Liver (tissue), 9 donors: ENCODE data around the gene RNF215. TPM values are rescaled to one million over a fixed set of nuclear protein-coding genes. Genes with fewer than 3 reads are reported as not detected.

ENCODE experiments used
- DNase-seq: peaks from one replicate; pipeline ENCODE4 v3.0.0-alpha.2; 2017; ENCODE audit warnings: low spot score
- H3K27ac ChIP-seq, 2 donors: one replicate each; pipeline ENCODE4 v1.7.0; 2013; ENCODE audit warnings: inconsistent platforms in 2 of 2, low read length in 2 of 2, control low read depth in 1 of 2, low read depth in 1 of 2, mild to moderate bottlenecking in 1 of 2
- H3K27me3 ChIP-seq, 4 donors: one replicate each; pipeline versions ENCODE4 v1.6.1 to v1.7.0; 2013; ENCODE audit warnings: low read length in 3 of 4, inconsistent platforms in 1 of 4, mild to moderate bottlenecking in 1 of 4, moderate library complexity in 1 of 4; ENCODE audit not compliant: control insufficient read depth in 4 of 4, insufficient read depth in 4 of 4
- H3K36me3 ChIP-seq, 4 donors: one replicate each; pipeline versions ENCODE4 v1.6.1 to v1.7.0; 2013; ENCODE audit warnings: low read length in 3 of 4, mild to moderate bottlenecking in 3 of 4, low read depth in 1 of 4, moderate library complexity in 1 of 4; ENCODE audit not compliant: control insufficient read depth in 4 of 4, insufficient read depth in 3 of 4
- H3K4me1 ChIP-seq, 4 donors: one replicate each; pipeline versions ENCODE4 v1.6.1 to v1.7.0; 2013; ENCODE audit warnings: low read length in 3 of 4, mild to moderate bottlenecking in 3 of 4, moderate library complexity in 1 of 4; ENCODE audit not compliant: control insufficient read depth in 4 of 4, insufficient read depth in 4 of 4
- H3K4me3 ChIP-seq, 3 donors: one replicate each; pipeline versions ENCODE4 v1.6.1 to v1.7.0; 2013; ENCODE audit warnings: low read length in 3 of 3, control low read depth in 1 of 3, low read depth in 1 of 3, mild to moderate bottlenecking in 1 of 3
- H3K9ac ChIP-seq, 2 donors: one replicate each; pipeline ENCODE4 v1.7.0; 2013; ENCODE audit warnings: low read length in 2 of 2, mild to moderate bottlenecking in 2 of 2, moderate library complexity in 2 of 2, control low read depth in 1 of 2, low read depth in 1 of 2
- H3K9me3 ChIP-seq, 4 donors: one replicate each; pipeline versions ENCODE4 v1.6.1 to v1.7.0; 2013; ENCODE audit warnings: low read length in 3 of 4; ENCODE audit not compliant: control insufficient read depth in 4 of 4
- EGR1 ChIP-seq, 2 donors: IDR thresholded peaks; 2 replicates each; pipeline ENCODE4 v1.6.1; 2016 to 2018; ENCODE audit warnings: antibody characterized with exemption in 2 of 2, low read depth in 2 of 2
- FOXA2 ChIP-seq: IDR thresholded peaks from 2 replicates; pipeline ENCODE4 v1.6.1; 2016; ENCODE audit warnings: antibody characterized with exemption
- GABPA ChIP-seq, 2 donors: IDR thresholded peaks in 1 of 2; conservative IDR thresholded peaks in 1 of 2; 2 replicates each; pipeline ENCODE4 v1.6.1; 2016; ENCODE audit warnings: antibody characterized with exemption in 2 of 2, mild to moderate bottlenecking in 1 of 2, moderate library complexity in 1 of 2
- HNF4A ChIP-seq, 2 donors: conservative IDR thresholded peaks; 2 replicates each; pipeline ENCODE4 v1.6.1; 2016; ENCODE audit warnings: antibody characterized with exemption in 2 of 2, mild to moderate bottlenecking in 2 of 2
- HNF4G ChIP-seq: IDR thresholded peaks from 2 replicates; pipeline ENCODE4 v1.6.1; 2016; ENCODE audit warnings: antibody characterized with exemption
- JUND ChIP-seq, 2 donors: IDR thresholded peaks; 2 replicates each; pipeline ENCODE4 v1.6.1; 2016; ENCODE audit warnings: antibody characterized with exemption in 2 of 2
- RAD21 ChIP-seq, 2 donors: IDR thresholded peaks; 2 replicates each; pipeline ENCODE4 v1.6.1; 2016; ENCODE audit warnings: antibody characterized with exemption in 2 of 2, mild to moderate bottlenecking in 2 of 2
- RXRA ChIP-seq, 2 donors: IDR thresholded peaks; 2 replicates each; pipeline ENCODE4 v1.6.1; 2017 to 2018; ENCODE audit warnings: antibody characterized with exemption in 2 of 2, mild to moderate bottlenecking in 1 of 2
- YY1 ChIP-seq: IDR thresholded peaks from 2 replicates; pipeline ENCODE4 v1.6.1; 2016; ENCODE audit warnings: antibody characterized with exemption, mild to moderate bottlenecking
- WGBS: extraction: QIAGEN DNeasy Blood & Tissue Kit; methylation state at CpG from one replicate; pipeline ENCODE4 v1.1.7; 2013; 5-methylcytosine and 5-hydroxymethylcytosine counted together
- polyA plus RNA-seq, 2 donors: library from polyadenylated mRNA; stranded (reverse) in 1 of 2; unstranded in 1 of 2; fragments of 200-250 nt in 1 of 2; fragments of >200 nt in 1 of 2; fragmentation: Nextera tagmentation in 1 of 2; extraction: Ambion mirVana in 1 of 2; gene quantifications; one replicate each; pipeline versions ENCODE4 v1.2.1 to v1.2.3, GENCODE V29; 2013 to 2015
- total RNA-seq, 2 donors: library from RNA; depleted of rRNA; stranded (reverse); fragments of >200 nt; gene quantifications; one replicate each; pipeline ENCODE4 v1.2.3, GENCODE V29; 2014
- TF ChIP-seq, protein P1 (sequence below): IDR thresholded peaks from 2 replicates; pipeline ENCODE4 v1.6.1; 2016; ENCODE audit warnings: antibody characterized with exemption
- TF ChIP-seq, protein P2 (sequence below): IDR thresholded peaks from 2 replicates; pipeline ENCODE4 v1.6.1; 2016; ENCODE audit warnings: antibody characterized with exemption, mild to moderate bottlenecking
- TF ChIP-seq, protein P3 (sequence below): IDR thresholded peaks from 2 replicates; pipeline ENCODE4 v1.6.1; 2016; ENCODE audit warnings: antibody characterized with exemption
- TF ChIP-seq, protein P4 (sequence below): fragments of 150-350 bp; IDR thresholded peaks from 2 replicates; pipeline ENCODE4 v1.5.1; 2017; ENCODE audit warnings: improper control_type of control experiment, low read depth, low read length; ENCODE audit not compliant: missing input control
- donor health status: healthy.
- donor health status: healthy.
- donor health status: healthy.
- donor health status: healthy.
- donor health status: healthy.

RNF215 gene
- total and polyA plus RNA-seq, 4 donors, result 0.71 to 7.3 (median 5.8) TPM

DNA sequence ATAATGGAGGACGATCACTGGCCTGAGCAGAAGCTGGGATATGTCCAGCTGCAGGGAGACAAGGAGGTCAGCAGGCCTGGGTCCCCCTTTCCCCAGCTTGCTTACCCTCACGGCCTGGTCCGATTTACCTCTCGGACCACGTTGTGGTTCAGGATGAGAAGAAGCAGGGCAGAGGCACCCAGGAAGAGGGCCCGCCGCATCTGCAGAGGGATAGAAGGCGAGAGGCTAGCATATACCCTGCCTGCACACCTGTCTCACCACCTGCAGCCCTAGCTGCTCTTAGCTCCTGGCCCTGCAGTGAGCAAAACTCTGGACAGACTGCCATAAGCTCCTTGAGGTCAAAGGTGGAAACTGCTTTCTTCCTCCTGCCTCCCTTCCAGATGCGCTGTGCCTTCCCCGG is 1.3 kb downstream of the RNF215 start:
- WGBS, result 96% methylated on average over 10 of the region's 10 CpGs
- no peak for DNase-seq
- peaks cover 0 to 16% (median 1%) of the 10 kb centered on the region in 4 donors for H3K36me3 ChIP-seq
- H3K27ac ChIP-seq, result no peak overlapping the region
- TF ChIP-seq JUND (IDR thresholded peaks at IDR 0.05), result no peak
- TF ChIP-seq HNF4G, result no peak
- TF ChIP-seq, protein P1, sequence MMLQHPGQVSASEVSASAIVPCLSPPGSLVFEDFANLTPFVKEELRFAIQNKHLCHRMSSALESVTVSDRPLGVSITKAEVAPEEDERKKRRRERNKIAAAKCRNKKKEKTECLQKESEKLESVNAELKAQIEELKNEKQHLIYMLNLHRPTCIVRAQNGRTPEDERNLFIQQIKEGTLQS, result no peak
- no peak for TF ChIP-seq FOXA2
- TF ChIP-seq, protein P2, sequence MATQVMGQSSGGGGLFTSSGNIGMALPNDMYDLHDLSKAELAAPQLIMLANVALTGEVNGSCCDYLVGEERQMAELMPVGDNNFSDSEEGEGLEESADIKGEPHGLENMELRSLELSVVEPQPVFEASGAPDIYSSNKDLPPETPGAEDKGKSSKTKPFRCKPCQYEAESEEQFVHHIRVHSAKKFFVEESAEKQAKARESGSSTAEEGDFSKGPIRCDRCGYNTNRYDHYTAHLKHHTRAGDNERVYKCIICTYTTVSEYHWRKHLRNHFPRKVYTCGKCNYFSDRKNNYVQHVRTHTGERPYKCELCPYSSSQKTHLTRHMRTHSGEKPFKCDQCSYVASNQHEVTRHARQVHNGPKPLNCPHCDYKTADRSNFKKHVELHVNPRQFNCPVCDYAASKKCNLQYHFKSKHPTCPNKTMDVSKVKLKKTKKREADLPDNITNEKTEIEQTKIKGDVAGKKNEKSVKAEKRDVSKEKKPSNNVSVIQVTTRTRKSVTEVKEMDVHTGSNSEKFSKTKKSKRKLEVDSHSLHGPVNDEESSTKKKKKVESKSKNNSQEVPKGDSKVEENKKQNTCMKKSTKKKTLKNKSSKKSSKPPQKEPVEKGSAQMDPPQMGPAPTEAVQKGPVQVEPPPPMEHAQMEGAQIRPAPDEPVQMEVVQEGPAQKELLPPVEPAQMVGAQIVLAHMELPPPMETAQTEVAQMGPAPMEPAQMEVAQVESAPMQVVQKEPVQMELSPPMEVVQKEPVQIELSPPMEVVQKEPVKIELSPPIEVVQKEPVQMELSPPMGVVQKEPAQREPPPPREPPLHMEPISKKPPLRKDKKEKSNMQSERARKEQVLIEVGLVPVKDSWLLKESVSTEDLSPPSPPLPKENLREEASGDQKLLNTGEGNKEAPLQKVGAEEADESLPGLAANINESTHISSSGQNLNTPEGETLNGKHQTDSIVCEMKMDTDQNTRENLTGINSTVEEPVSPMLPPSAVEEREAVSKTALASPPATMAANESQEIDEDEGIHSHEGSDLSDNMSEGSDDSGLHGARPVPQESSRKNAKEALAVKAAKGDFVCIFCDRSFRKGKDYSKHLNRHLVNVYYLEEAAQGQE, result no peak
- no peak for TF ChIP-seq GABPA (IDR thresholded peaks at IDR 0.05 in 1 of 2, conservative IDR thresholded peaks at IDR 0.05 in 1 of 2)
- TF ChIP-seq RAD21 (IDR thresholded peaks at IDR 0.05), result no peak
- no peak for TF ChIP-seq YY1
- no peak for TF ChIP-seq EGR1 (IDR thresholded peaks at IDR 0.05; ENCODE audit: low read depth in 2 of 2)
- peaks cover 6 to 14% (median 10%) of the 10 kb centered on the region in 4 donors for H3K4me1 ChIP-seq
- H3K9ac ChIP-seq, result no peak overlapping the region
- no peaks in the 10 kb centered on the region for H3K27me3 ChIP-seq
- no peaks in the 10 kb centered on the region for H3K9me3 ChIP-seq
- H3K4me3 ChIP-seq, result no peak overlapping the region

DNA sequence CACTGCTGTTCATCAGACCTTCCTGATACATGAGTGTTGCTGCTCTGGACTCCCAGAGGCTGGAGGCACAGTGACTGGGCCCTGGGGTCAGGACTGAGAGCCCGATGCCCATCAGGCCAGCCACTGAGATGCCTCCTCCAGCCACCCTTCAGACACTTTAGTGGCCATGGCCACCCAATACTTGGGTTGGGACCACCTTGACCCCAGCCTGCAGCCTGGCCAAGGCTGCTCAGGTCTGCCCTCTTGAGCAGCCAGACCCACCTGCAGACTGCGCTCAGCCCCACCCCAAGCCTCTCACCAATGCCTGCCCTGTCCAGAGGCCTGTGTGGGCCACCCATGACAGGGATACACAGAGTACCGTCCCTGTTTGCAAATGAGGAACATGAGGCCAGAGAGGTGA is 4.2 kb downstream of the RNF215 start:
- Histone ChIP-seq H3K4me3 (no peak overlapping the region), H3K27me3 (no peaks in the 10 kb centered on the region), H3K9ac (no peak overlapping the region), H3K4me1 (peaks cover 6 to 14% (median 10%) of the 10 kb centered on the region in 4 donors), H3K9me3 (no peaks in the 10 kb centered on the region), H3K27ac (no peak overlapping the region), H3K36me3 (peaks cover 0 to 21% (median 4%) of the 10 kb centered on the region in 4 donors)
- no peak for DNase-seq
- WGBS, result 89% methylated on average over 3 of the region's 3 CpGs
- no peak for TF ChIP-seq RXRA (IDR thresholded peaks at IDR 0.05)
- TF ChIP-seq, protein P3, sequence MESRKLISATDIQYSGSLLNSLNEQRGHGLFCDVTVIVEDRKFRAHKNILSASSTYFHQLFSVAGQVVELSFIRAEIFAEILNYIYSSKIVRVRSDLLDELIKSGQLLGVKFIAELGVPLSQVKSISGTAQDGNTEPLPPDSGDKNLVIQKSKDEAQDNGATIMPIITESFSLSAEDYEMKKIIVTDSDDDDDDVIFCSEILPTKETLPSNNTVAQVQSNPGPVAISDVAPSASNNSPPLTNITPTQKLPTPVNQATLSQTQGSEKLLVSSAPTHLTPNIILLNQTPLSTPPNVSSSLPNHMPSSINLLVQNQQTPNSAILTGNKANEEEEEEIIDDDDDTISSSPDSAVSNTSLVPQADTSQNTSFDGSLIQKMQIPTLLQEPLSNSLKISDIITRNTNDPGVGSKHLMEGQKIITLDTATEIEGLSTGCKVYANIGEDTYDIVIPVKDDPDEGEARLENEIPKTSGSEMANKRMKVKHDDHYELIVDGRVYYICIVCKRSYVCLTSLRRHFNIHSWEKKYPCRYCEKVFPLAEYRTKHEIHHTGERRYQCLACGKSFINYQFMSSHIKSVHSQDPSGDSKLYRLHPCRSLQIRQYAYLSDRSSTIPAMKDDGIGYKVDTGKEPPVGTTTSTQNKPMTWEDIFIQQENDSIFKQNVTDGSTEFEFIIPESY, result no peak
- TF ChIP-seq YY1, result no peak
- no peak for TF ChIP-seq HNF4A (conservative IDR thresholded peaks at IDR 0.05)
- TF ChIP-seq RAD21 (IDR thresholded peaks at IDR 0.05), result no peak

DNA sequence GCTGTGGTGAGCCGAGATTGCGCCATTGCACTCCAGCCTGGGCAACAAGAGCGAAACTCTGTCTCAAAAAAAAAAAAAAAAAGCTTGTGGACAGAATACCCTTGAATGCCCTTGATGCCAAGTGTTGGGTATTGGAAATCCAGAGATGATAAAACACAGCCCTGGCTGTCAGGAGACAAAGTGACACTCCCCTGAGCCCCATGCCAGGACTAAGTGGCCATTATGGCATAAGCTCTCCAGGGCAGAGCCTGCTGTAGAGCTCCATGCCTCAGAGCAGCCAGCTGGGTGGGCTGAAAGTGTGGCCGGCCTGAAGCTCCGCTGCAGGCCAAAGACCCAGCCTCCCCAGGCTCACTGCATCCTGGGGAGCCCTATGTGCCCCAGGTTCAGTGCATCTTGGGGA is 4.9 kb downstream of the RNF215 start:
- no peak overlapping the region for H3K27ac ChIP-seq
- peaks cover 3 to 11% (median 7%) of the 10 kb centered on the region in 4 donors for H3K4me1 ChIP-seq
- H3K4me3 ChIP-seq, result no peak overlapping the region
- no peaks in the 10 kb centered on the region for H3K9me3 ChIP-seq
- TF ChIP-seq, protein P4, sequence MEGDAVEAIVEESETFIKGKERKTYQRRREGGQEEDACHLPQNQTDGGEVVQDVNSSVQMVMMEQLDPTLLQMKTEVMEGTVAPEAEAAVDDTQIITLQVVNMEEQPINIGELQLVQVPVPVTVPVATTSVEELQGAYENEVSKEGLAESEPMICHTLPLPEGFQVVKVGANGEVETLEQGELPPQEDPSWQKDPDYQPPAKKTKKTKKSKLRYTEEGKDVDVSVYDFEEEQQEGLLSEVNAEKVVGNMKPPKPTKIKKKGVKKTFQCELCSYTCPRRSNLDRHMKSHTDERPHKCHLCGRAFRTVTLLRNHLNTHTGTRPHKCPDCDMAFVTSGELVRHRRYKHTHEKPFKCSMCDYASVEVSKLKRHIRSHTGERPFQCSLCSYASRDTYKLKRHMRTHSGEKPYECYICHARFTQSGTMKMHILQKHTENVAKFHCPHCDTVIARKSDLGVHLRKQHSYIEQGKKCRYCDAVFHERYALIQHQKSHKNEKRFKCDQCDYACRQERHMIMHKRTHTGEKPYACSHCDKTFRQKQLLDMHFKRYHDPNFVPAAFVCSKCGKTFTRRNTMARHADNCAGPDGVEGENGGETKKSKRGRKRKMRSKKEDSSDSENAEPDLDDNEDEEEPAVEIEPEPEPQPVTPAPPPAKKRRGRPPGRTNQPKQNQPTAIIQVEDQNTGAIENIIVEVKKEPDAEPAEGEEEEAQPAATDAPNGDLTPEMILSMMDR, result no peak
- 98% methylated on average over 5 of the region's 5 CpGs for WGBS
- no peak for DNase-seq
- H3K36me3 ChIP-seq, result peaks cover 0 to 25% (median 6%) of the 10 kb centered on the region in 4 donors
- H3K9ac ChIP-seq, result no peak overlapping the region
- H3K27me3 ChIP-seq, result no peaks in the 10 kb centered on the region
